ENCODE measurements around the gene DIAPH3. TPM values are rescaled to one million over a fixed set of nuclear protein-coding genes. Genes with fewer than 3 reads are reported as not detected.

The DIAPH3 gene
- total RNA-seq, 2 experiments from 2014 or later = 24.0 to 24.3 TPM

DNA sequence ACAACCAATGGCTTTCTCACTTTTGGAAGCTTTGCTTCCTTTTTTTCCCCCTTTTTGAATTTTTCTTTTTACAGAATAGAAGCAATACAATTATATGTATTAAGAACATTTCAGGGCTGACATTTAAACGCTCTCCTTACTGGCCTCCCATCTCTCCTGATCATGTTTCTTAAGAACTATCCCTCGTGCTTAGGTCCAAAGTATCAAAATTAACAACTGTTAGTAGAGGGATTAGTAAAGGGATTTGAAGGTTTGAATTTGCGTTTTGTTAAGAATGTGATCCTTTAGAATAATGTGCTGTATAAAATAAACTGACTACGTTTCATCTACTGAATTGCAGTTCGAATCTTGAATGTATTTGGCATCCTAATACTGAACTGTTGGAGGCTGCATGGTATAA lies 424.8 kb downstream of the DIAPH3 start:
- Mint-ChIP-seq H3K36me3 (ENCODE audit: low read depth) (no peaks in the 10 kb centered on the region), H3K4me3 (no peak overlapping the region), H3K4me1 (ENCODE audit: low read depth) (no peaks in the 10 kb centered on the region), H3K9me3 (no peaks in the 10 kb centered on the region), H3K27me3 (ENCODE audit: low read depth) (no peaks in the 10 kb centered on the region), H3K27ac (no peak overlapping the region)
- intact Hi-C loops (cut with micrococcal nuclease) = no loop called here
- CTCF ChIA-PET = no interaction called here
- no peak for DNase-seq

DNA sequence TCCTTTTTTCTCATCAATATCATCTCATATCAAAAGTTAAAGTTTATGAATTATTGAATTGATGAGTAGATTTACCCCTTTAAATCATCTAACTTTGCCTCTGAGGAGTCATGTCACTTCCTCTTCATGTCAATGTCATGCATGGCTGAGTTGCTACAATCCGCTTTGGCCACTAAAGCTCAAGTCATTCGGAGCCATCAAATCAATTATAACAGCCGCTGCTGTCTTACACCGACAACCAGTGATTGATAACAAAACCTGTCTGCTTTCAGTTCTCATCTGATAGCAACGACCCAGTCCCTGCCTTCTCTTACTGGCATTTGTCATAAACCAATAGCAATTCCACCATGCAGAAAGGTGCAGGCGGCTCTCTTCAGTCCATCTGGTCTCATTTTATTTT lies 429.3 kb downstream of the DIAPH3 start:
- DNase-seq = no peak
- Mint-ChIP-seq H3K4me1 (ENCODE audit: low read depth) (no peaks in the 10 kb centered on the region), H3K9me3 (no peaks in the 10 kb centered on the region), H3K27ac (no peak overlapping the region), H3K27me3 (ENCODE audit: low read depth) (peaks cover 2% of the 10 kb centered on the region), H3K4me3 (no peak overlapping the region), H3K36me3 (ENCODE audit: low read depth) (no peaks in the 10 kb centered on the region)
- intact Hi-C loops (cut with micrococcal nuclease) = no loop called here
- CTCF ChIA-PET = no interaction called here

DNA sequence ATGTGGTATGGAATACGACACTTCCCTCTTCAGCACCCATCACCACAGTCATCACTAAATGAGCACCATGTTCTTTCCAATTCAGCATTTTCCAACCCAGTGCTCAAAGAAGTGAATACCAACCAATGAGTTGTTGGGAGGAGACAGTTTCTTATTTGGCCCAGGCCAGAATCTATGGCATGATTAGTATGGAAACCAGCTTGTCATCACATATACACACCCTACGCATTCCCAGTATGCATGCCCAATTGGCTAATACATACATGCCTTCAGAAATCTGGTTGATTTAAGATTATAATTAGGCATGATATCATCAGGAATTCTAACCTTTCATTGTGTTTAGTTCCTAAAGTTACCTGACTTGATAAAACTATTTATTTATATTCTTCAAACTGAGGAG lies 430.0 kb downstream of the DIAPH3 start:
- Mint-ChIP-seq H3K4me3 (no peak overlapping the region), H3K9me3 (no peaks in the 10 kb centered on the region), H3K36me3 (ENCODE audit: low read depth) (no peaks in the 10 kb centered on the region), H3K4me1 (ENCODE audit: low read depth) (no peaks in the 10 kb centered on the region), H3K27me3 (ENCODE audit: low read depth) (peaks cover 5% of the 10 kb centered on the region), H3K27ac (no peak overlapping the region)
- no peak for DNase-seq
- intact Hi-C loops (cut with micrococcal nuclease) = no loop called here
- CTCF ChIA-PET = no interaction called here

DNA sequence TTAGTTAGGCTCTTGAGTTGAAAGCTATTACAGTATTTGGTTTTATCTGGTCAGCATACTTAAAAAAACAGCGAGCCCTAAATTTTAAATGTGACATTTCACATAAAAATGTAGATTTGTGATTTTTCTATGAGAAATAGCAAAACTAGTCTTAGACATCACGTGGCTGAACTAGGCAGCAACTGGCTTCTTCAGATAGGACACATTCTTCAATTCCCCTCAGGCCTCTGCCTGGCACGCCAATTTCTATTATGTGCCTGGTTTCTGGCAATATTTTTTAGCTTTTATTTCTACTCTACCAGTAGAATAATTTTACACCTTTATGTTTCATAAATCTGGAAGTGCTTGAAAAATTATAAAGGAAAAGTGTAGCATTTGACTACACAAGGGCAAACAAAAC lies 433.7 kb downstream of the DIAPH3 start:
- CTCF ChIA-PET = no interaction called here

DNA sequence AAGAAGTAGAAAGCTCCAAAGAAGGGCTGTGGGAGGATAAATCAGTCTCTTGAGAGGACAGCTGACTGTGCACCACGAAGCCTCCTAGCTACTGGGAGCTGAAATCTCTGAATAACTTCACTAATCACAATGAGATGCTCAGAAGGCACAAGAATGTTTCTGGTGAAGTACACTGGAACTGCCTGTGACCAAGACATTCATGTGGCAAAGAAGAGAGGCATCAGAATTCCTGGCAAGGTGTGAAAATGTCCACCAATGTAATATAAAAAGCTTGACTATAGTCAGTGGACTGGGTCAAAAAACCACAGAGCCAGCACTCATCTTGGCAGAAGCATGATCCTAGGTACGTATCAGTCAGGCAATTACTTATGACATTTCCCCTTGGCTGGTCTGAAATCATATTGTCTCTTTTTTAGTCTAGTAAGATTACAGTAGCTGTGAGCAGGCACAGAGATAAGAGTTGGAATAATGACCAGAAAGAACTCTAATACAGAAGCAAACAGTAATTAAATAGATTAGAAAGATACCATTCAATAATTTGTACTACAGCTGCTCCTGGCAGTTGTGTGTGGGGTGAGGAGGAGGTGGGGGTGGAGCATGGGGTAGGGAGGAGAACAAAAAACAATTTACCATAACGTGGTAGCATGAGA lies 434.7 kb downstream of the DIAPH3 start:
- no peak overlapping the region for H3K27ac Mint-ChIP-seq
- intact Hi-C loops (cut with micrococcal nuclease) = no loop called here
- no peaks in the 10 kb centered on the region for H3K36me3 Mint-ChIP-seq (ENCODE audit: low read depth)
- H3K4me3 Mint-ChIP-seq = no peak overlapping the region
- CTCF ChIA-PET = no interaction called here
- no peaks in the 10 kb centered on the region for H3K9me3 Mint-ChIP-seq
- H3K4me1 Mint-ChIP-seq (ENCODE audit: low read depth) = no peaks in the 10 kb centered on the region
- H3K27me3 Mint-ChIP-seq (ENCODE audit: low read depth) = peaks cover 5% of the 10 kb centered on the region
- DNase-seq = no peak

More for the DNA sequence above, 433.7 kb downstream of the DIAPH3 start:
- intact Hi-C loops (cut with micrococcal nuclease) = no loop called here
- Mint-ChIP-seq H3K4me1 (ENCODE audit: low read depth) (no peaks in the 10 kb centered on the region), H3K36me3 (ENCODE audit: low read depth) (no peaks in the 10 kb centered on the region), H3K27me3 (ENCODE audit: low read depth) (peaks cover 5% of the 10 kb centered on the region), H3K4me3 (no peak overlapping the region), H3K27ac (no peak overlapping the region), H3K9me3 (no peaks in the 10 kb centered on the region)
- no peak for DNase-seq

DNA sequence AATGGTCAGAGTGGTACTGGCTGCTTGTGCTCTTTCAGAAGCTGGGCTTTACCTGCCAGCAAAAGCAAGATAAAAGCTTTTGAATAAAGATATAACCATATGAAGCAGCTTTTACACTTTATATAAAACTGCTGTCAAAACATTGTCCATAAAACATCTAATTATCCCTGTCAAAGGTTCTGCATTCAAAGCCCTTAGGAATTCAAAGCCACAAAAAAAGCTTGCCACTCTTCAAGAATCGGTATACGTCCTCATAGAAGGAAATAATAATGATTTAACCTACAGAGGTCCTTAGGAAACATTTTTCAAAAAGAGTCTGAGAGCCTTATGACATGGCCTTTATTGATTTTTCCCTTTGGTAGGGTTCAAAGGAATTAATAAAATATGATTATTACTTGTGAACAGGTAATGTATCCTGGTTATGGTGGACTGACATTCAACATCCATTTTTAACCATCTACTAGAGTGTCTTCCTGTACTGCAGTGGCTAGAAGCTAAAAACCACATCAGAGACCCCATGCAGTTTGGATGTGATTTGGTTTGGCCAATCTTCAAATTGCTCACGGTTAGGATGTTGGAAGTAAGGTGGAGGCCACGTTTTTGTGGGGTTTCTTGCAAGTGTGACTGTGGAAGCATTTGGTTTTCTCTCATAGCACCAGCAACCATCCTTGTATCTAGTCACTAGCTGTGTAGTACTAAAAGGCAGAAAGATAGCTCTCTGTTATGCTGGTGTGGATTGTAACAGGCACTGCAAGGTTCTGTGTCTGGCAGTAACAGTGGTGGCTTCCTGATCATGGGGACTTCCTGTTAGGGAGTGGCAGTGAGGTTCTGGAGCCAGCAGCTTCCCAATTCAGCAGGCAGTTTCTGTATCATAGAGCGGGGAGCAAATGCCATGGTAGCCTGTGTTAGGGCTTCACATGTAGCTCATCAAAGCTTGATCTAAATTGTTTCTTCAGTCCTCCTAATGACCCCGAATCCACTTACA lies 441.5 kb downstream of the DIAPH3 start:
- Mint-ChIP-seq H3K4me1 (ENCODE audit: low read depth) (peaks cover 10% of the 10 kb centered on the region), H3K27ac (no peak overlapping the region), H3K4me3 (no peak overlapping the region), H3K9me3 (no peaks in the 10 kb centered on the region), H3K27me3 (ENCODE audit: low read depth) (no peaks in the 10 kb centered on the region), H3K36me3 (ENCODE audit: low read depth) (no peaks in the 10 kb centered on the region)
- DNase-seq = peak; percentile 4
- intact Hi-C loops (cut with micrococcal nuclease) = no loop called here
- CTCF ChIA-PET = interaction anchor here (0.8 kb wide), 1 partner anchor 42 kb away, joined by 3 read pairs; no protein-coding TSS in a partner anchor

DNA sequence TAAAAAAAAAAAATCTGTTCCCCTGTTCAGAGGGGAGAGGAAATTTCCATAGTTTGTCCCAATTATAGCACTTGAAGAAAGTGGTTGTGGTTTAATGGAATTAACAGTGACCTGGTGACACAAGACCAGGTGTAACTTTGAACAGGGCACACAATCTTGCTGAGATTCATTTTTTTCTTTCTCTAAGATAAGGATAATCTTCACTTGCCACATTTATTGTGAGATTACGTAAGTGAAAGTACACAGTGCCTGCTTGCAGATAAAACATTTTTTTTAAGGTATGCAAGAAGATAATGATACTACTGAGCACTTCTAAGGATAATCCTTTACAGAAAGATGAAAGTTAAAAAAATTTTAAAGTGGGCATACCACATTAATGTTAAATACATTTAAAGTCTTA lies 448.1 kb downstream of the DIAPH3 start:
- DNase-seq = no peak
- Mint-ChIP-seq H3K9me3 (no peaks in the 10 kb centered on the region), H3K4me1 (ENCODE audit: low read depth) (no peaks in the 10 kb centered on the region), H3K4me3 (no peak overlapping the region), H3K27me3 (ENCODE audit: low read depth) (no peaks in the 10 kb centered on the region), H3K36me3 (ENCODE audit: low read depth) (no peaks in the 10 kb centered on the region), H3K27ac (no peak overlapping the region)
- intact Hi-C loops (cut with micrococcal nuclease) = no loop called here
- CTCF ChIA-PET = no interaction called here

DNA sequence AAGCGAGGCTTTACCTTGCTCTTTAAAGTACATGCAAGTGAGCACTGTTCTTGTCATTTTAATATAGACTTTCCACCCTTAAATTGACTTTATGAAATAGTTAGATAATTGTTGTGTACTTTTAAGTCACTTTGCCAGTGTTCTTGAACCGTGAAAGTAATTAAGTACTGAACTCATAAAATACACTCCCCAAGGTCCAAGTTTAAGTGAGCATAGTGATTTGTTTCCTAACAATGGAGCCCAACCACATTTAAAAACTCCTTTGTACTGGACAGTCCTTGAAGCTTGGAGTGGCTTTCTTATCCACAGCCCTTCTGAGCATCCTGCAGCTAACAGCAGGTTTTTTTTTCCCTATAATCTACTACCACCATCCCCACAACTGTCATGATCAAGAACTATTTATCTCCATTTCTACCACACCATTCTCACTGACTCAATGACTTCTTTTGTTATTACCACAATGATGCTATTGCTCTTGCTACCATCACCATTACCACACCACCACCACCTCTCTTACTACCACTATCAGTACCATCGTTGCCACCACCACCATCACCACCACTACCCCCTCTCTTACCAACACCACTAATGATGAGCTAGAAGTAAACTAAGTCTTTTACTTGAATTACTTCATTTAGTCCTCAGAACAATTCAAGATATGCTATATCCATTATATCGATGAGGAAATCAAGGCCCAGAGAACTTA lies 452.6 kb downstream of the DIAPH3 start:
- intact Hi-C loops (cut with micrococcal nuclease) = no loop called here
- Mint-ChIP-seq H3K27ac (no peak overlapping the region), H3K4me1 (ENCODE audit: low read depth) (no peaks in the 10 kb centered on the region), H3K27me3 (ENCODE audit: low read depth) (peaks cover 4% of the 10 kb centered on the region), H3K4me3 (no peak overlapping the region), H3K36me3 (ENCODE audit: low read depth) (no peaks in the 10 kb centered on the region), H3K9me3 (no peaks in the 10 kb centered on the region)
- CTCF ChIA-PET = interaction anchor here (1.3 kb wide), 1 partner anchor 31 kb away, joined by 5 read pairs; no protein-coding TSS in a partner anchor
- DNase-seq = no peak

DNA sequence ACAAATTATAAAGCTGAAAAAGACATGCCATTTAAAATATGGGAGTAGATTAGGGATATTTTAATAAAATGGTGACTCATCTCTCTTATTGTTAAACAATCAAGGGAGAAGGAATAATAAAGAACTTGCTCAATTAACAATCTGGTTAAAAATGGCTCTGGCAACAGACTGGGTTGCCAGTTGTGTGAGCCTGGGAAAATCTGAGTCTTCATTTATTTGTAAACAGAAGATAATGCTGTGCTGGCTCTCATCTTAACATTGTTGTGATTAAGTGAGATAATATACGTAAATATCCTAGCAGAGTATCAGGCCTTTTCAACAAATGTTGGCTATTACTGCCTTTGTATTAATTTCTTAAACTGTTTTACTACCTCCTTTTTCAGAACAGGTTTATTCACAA lies 453.3 kb downstream of the DIAPH3 start:
- no peaks in the 10 kb centered on the region for H3K4me1 Mint-ChIP-seq (ENCODE audit: low read depth)
- no peak overlapping the region for H3K27ac Mint-ChIP-seq
- CTCF ChIA-PET = no interaction called here
- H3K9me3 Mint-ChIP-seq = no peaks in the 10 kb centered on the region
- H3K4me3 Mint-ChIP-seq = no peak overlapping the region
- no peaks in the 10 kb centered on the region for H3K36me3 Mint-ChIP-seq (ENCODE audit: low read depth)
- H3K27me3 Mint-ChIP-seq (ENCODE audit: low read depth) = peaks cover 4% of the 10 kb centered on the region
- intact Hi-C loops (cut with micrococcal nuclease) = no loop called here
- DNase-seq = no peak

DNA sequence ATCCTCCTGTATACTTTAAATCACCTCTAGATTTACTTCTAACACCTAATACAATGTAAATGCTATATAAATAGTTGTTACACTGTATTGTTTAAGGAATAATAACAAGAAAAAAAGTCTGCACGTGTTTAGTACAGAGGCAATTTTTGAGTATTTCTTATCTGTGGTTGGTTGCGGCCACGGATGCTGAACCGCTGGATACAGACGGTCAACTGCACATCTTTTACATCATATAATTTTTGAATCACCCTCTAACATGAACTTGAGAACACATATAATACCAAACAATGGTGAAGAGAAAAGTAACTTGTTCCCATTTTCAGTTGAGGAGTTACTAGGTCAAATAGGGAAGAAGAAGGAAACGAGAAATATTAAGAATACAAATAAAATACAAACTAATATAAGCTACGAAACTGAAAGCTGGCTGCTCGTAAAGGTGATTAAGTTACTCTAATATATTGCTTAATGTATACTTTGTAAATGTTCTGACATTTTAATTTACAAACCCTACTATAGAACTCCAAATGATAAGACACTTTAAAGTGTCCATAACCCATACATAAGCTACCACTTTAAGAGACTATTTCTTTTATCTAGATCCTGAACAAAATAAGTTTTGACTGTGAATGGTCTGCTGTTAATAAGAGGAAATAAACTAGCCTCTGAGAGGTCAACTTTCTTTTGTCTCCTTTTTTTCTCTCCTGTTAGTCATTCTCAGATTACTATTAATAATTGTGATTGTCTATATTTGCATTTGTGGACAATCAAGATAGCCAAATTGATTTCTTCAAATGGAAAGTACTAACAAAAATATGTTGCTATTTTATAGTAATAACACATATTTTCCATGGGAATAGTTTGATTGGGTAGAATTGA lies 457.4 kb downstream of the DIAPH3 start:
- Mint-ChIP-seq H3K36me3 (ENCODE audit: low read depth) (no peaks in the 10 kb centered on the region), H3K27ac (no peak overlapping the region), H3K9me3 (no peaks in the 10 kb centered on the region), H3K27me3 (ENCODE audit: low read depth) (peaks cover 4% of the 10 kb centered on the region), H3K4me1 (ENCODE audit: low read depth) (no peaks in the 10 kb centered on the region), H3K4me3 (no peak overlapping the region)
- intact Hi-C loops (cut with micrococcal nuclease) = no loop called here
- DNase-seq = no peak
- CTCF ChIA-PET = no interaction called here

DNA sequence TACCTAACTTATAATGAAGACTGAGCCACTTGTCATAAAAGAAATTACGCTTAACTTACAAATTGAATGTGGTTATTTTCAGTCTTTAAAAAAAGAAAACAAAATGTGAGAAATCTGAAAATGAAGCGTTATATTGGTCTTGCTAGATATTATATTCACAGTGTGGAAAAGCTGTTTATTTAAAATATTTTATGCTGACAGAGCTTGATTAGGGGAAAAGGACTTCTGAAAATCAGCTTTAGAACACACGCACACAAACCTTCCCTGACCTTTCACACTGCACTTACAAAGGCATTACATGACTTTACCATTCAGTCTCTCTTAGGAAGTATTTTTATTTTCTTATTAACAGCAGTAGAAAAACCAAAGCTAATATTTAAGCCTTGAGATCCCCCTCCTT lies 461.5 kb downstream of the DIAPH3 start:
- Mint-ChIP-seq H3K27me3 (ENCODE audit: low read depth) (no peaks in the 10 kb centered on the region), H3K4me3 (no peak overlapping the region), H3K4me1 (ENCODE audit: low read depth) (no peaks in the 10 kb centered on the region), H3K27ac (no peak overlapping the region), H3K36me3 (ENCODE audit: low read depth) (no peaks in the 10 kb centered on the region), H3K9me3 (no peaks in the 10 kb centered on the region)
- intact Hi-C loops (cut with micrococcal nuclease) = no loop called here
- no peak for DNase-seq
- CTCF ChIA-PET = interaction anchor here (0.5 kb wide), 1 partner anchor 780 kb away, joined by 3 read pairs; no protein-coding TSS in a partner anchor

DNA sequence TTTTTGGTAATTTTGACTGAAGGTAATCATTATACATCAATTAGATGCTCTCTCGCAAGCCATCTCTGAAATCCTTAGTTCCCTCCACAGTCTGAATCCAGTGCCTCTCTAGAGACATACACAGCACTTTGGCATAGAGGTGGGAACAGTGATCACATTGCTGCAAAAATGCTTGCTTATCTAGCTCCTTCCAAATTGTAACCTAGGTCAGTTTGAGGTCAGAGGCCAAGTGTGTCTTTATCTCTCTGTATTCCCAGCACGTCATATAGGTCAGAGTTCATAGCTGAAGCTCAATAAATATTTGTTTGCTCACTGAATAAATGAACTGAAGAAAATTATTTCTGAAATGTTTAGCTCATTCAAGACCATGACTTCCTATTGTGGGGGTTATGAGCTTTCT lies 462.5 kb downstream of the DIAPH3 start:
- H3K4me3 Mint-ChIP-seq = no peak overlapping the region
- DNase-seq = no peak
- CTCF ChIA-PET = interaction anchor here (0.6 kb wide), 1 partner anchor 539 kb away, joined by 5 read pairs; no protein-coding TSS in a partner anchor
- no peaks in the 10 kb centered on the region for H3K36me3 Mint-ChIP-seq (ENCODE audit: low read depth)
- intact Hi-C loops (cut with micrococcal nuclease) = no loop called here
- no peak overlapping the region for H3K27ac Mint-ChIP-seq
- no peaks in the 10 kb centered on the region for H3K4me1 Mint-ChIP-seq (ENCODE audit: low read depth)
- no peaks in the 10 kb centered on the region for H3K27me3 Mint-ChIP-seq (ENCODE audit: low read depth)
- no peaks in the 10 kb centered on the region for H3K9me3 Mint-ChIP-seq
